B cell (primary cell): ENCODE data around the gene NBPF4.

Experiments
- CTCF ChIP-seq: fragments of 200-600 bp; IDR thresholded peaks from one replicate; pipeline ENCODE4 v1.8.0; 2022; ENCODE audit warnings: antibody characterized with exemption, mild to moderate bottlenecking
- EZH2 ChIP-seq: IDR thresholded peaks from 2 replicates; pipeline ENCODE4 v1.6.1; 2012; ENCODE audit warnings: borderline replicate concordance, low read depth, mild to moderate bottlenecking, moderate library complexity, low read length; ENCODE audit not compliant: insufficient read depth, poor library complexity, severe bottlenecking

- TF ChIP-seq EZH2 (no peak), CTCF (no peak)
Measured at GRCh38 chr1:108194051-108194450, 49.8 kb downstream of the NBPF4 start.
